H1 (cell line): ENCODE measurements around the gene AGAP1.

ENCODE experiments used
- NANOG ChIP-seq: IDR thresholded peaks from 2 replicates; pipeline ENCODE4 v1.6.1; 2011; ENCODE audit warnings: low read length, low read depth, mild to moderate bottlenecking, inconsistent platforms; ENCODE audit not compliant: insufficient read depth, poor library complexity, severe bottlenecking
- TF ChIP-seq, protein P1 (sequence below), 3 experiments: IDR thresholded peaks; 1 replicate in 2 of 3; 2 replicates in 1 of 3; pipeline versions ENCODE4 v1.5.1 to v1.6.1; 2011; ENCODE audit warnings: low read length in 3 of 3, mild to moderate bottlenecking in 3 of 3, inconsistent platforms in 2 of 3, low read depth in 1 of 3, moderate library complexity in 1 of 3; ENCODE audit not compliant: insufficient read depth in 1 of 3; ENCODE audit errors: control extremely low read depth in 1 of 3

DNA sequence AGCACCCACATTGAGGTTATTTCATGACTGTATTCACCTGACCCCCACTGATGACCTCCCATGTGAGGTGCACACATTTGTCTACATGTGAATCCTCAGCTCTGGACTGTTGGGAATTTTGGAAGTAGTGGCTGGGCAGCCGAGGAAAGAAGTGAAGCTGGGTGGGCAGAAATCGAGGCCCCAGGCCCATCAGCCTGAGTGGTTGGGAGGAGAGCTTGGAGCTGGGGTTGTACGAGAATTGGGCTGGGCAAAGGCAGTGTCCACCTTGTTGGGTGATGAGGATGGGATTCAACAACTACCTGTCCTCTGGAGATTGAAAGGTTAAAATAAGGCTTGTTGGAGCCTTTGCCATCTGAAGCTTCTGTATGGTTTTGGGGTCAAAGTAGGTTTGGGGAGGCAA lies 35.8 kb downstream of the AGAP1 start:
- no peak for TF ChIP-seq NANOG
- TF ChIP-seq, protein P1, sequence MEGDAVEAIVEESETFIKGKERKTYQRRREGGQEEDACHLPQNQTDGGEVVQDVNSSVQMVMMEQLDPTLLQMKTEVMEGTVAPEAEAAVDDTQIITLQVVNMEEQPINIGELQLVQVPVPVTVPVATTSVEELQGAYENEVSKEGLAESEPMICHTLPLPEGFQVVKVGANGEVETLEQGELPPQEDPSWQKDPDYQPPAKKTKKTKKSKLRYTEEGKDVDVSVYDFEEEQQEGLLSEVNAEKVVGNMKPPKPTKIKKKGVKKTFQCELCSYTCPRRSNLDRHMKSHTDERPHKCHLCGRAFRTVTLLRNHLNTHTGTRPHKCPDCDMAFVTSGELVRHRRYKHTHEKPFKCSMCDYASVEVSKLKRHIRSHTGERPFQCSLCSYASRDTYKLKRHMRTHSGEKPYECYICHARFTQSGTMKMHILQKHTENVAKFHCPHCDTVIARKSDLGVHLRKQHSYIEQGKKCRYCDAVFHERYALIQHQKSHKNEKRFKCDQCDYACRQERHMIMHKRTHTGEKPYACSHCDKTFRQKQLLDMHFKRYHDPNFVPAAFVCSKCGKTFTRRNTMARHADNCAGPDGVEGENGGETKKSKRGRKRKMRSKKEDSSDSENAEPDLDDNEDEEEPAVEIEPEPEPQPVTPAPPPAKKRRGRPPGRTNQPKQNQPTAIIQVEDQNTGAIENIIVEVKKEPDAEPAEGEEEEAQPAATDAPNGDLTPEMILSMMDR (IDR thresholded peaks at IDR 0.05; ENCODE audit: control extremely low read depth in 1 of 3, insufficient read depth in 1 of 3, low read depth in 1 of 3, low read length in 3 of 3) = no peak
